Measurements from ENCODE around the gene PIEZO2.

Gene PIEZO2

GRCh38 chr18:10739152-10739551 is 410.2 kb downstream of the PIEZO2 start:
- DNase-seq (ENCODE audit: low read depth) = no peak

DNA sequence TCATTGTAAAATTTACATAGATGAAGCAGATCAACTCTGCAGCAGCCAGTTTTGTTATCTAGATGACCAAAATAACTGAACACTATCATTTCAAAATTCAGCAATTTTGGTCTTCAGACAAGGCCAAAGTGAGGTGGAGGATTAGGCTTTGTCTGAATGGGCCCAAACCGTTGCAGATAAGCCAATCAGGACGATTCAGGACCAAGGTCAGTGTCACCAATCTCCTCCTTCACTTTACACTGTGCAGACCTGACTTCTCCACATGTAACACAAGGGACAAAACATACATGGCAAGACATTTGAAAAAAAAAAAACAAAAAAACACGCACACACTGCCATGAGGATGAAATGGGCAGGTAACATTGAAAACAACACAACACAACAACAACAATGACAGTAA is 412.4 kb downstream of the PIEZO2 start:
- DNase-seq (ENCODE audit: low read depth) = no peak

- no peak for DNase-seq (ENCODE audit: low read depth)
These were observed 416.4 kb downstream of the PIEZO2 start for GRCh38 chr18:10732990-10733389.

DNA sequence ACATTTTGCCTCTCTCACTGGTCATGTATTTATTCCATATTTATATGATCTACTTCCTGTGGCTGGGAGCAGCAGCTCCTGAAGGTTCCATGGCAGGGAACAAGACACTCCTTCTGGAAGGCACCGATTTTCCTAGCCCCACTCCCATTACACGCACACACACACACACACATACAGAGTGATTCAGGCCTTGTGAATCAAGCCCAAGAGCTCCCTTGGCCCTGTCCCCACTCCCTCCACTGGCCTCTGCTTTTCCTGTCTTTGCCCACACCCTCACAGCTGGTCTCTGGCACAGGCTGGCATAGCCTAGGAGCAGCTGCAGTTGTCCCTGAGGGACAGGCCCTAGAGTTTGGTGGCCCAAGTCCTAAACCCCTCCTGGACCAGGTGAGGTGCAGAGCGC is 421.9 kb downstream of the PIEZO2 start:
- no peak for DNase-seq (ENCODE audit: low read depth)

DNA sequence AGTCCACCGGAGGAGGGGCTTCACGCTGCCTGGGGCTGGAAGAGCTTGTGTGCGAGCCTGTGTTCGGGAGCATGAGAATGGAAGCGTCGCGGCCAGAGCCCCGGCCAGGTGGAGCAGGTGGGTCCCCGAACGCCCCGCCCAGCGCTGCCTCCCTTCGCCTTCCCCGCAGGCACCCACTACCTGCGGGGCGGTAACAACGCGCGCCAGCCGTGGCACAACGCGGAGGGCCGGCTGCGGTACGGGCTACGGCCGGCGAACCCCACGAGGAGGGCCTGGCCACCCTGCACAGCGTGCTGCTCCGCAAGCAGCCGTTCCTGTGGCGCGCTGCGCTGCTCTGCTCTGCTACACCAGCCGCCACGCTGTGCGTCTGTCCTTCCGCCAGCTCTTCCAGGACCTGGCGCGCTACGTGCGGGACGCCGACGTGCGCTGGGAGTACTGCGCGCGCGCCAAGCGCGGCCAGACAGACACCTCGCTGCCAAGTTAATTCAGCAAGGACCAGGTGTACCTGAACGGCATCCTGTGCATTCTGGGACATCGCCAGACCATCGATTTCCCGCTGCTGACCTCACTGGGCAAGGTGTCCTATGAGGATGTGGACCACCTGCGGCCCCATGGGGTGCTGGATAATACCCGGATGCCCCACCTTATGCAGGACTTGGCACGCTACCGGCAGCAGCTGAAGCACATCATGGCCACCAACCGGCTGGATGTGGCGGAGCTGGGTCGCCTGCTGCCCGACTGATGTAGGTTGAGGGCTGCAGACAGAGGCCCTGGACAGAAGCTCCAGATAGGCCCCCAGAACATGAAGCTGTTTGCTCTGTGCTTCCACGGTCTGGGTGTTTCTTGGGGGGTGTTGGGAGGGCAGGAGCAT is 422.9 kb downstream of the PIEZO2 start:
- no peak for DNase-seq (ENCODE audit: low read depth)

DNA sequence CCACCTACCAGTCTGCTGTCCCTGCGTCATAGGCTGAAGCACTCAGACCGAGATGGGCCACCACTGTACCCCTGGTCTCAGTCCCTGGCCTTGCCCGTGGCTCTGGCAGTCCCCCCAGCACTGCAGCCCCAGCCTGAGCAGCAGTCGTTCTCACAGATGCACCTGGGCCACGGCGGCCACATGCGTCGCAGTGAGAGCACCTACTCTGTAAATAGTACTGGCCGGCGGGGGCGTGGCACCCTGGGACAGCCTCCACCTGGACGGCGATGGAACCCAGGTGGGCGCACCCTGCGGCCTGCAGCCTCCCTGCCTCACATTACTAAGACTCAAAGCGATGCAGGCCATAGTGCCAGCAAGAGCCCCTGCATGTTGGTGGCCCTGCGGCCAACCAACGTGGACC is 424.7 kb downstream of the PIEZO2 start:
- DNase-seq (ENCODE audit: low read depth) = no peak

- DNase-seq (ENCODE audit: low read depth) = no peak
These were observed 425.9 kb downstream of the PIEZO2 start for GRCh38 chr18:10723496-10723895.

- DNase-seq (ENCODE audit: low read depth) = no peak
These were observed 430.6 kb downstream of the PIEZO2 start for GRCh38 chr18:10718809-10719208.

GRCh38 chr18:10715791-10716190 is 433.6 kb downstream of the PIEZO2 start:
- no peak for DNase-seq (ENCODE audit: low read depth)

GRCh38 chr18:10713409-10713808 is 436.0 kb downstream of the PIEZO2 start:
- DNase-seq (ENCODE audit: low read depth) = no peak

GRCh38 chr18:10707294-10707693 is 442.1 kb downstream of the PIEZO2 start:
- DNase-seq (ENCODE audit: low read depth) = no peak

- DNase-seq (ENCODE audit: low read depth) = no peak
These were observed 443.6 kb downstream of the PIEZO2 start for GRCh38 chr18:10705786-10706185.

DNA sequence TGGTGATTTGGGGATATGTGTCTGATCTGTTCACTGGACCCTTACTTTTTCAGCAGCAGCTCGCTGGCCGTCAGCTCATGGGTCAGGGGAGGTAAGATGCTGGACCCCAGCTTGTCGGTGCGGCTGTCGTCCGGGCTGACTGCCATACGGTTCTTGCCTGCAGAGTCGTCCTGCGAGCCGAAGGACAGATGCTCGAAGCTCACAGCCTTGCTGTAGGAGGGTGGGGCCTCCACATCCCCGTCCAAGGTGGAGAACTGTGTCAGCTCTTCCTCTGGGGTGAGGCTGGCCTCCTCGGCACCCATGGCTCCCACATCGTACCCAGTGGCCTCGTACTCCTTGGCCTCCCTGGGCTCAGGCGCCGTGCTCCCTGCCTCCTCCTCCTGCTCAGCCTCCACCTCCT is 444.1 kb downstream of the PIEZO2 start:
- no peak for DNase-seq (ENCODE audit: low read depth)

DNA sequence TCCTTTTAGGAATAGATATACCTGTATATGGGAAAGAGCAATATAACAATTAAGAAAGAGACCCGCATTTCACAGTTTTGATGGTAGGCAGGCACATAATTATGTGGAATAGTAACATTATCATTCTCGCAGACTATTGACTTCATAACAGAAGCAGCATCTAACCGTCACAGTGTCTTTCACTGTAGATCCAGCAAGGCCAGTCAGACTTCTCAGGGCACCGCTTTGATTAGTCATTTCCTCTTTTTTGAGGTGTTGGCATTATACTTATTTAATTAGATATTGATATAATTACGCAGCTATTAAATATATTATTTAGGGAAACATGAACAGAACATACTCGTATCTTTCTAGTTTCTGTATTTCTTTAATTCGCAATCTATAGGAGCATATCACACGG is 447.2 kb downstream of the PIEZO2 start:
- no peak for DNase-seq (ENCODE audit: low read depth)

GRCh38 chr18:10690366-10690765 is 459.0 kb downstream of the PIEZO2 start:
- no peak for DNase-seq (ENCODE audit: low read depth)

DNA sequence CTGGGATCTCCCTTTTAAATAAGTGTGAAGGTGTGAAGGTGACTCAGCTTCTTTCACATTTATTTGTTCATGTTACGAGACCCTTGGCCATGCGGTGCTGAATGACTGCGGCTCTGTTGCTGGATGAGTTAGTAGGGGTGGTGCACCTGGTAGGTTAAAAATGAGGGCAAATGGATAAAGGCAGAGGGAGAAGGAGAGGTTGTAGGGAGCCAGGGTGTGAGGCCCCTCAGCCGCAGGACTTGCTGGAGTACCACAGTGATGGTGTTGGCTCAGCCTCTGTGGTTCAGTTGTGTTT is 459.4 kb downstream of the PIEZO2 start:
- DNase-seq (ENCODE audit: low read depth) = no peak

- no peak for DNase-seq (ENCODE audit: low read depth)
These were observed 459.9 kb downstream of the PIEZO2 start for GRCh38 chr18:10689236-10690034.

DNA sequence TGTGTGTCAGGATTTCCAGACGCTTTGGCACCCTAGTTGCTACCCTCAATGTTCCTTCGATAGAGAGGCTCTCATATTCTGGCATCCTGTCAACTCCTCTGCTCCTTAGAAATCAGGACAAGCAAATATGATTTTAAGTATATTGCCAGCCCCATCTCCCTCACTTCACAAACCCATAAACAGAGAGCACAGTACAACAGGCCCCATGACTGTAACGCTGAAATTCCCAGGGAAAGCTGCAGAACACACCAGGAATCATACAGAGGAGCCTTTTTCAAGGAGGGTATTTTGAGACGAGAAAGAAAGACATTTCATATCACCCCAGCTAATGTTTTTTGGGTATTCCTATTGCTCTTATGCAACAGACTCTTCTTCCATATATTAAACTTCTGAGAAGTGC is 460.6 kb downstream of the PIEZO2 start:
- DNase-seq (ENCODE audit: low read depth) = no peak

DNA sequence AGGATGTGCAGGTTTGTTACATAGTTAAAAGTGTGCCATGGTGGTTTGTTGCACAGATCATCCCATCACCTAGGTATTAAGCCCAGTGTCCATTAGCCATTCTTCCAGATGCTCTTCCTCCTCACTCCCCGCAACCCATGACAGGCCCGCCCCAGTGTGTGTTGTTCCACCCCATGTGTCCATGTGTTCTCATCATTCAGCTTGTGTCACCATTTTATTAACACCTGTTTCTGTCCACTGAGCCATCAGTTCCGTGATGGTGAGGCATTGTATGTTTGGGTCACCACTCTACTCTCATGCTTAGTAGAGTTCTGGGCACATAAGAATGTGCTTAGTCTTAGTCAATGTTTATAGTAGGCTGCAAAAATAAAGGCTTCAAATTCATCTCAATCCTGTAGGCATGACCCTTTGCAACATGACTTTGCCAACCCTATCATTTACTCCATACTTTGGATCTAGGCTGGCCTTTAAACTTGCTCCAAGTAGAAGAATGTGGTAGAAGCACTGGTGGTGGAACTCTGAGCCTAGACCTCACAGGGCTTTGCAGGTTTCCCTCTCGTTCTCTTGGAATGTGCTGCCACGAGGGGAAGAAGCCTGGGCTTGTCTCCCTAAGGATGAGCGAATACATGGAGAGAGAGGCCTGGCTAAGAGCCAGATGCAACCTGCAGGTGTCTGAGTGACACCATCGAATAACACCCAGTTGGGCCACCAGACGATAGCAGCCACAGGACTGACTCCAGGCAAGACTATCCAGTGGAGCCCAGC is 462.0 kb downstream of the PIEZO2 start:
- DNase-seq (ENCODE audit: low read depth) = no peak

DNA sequence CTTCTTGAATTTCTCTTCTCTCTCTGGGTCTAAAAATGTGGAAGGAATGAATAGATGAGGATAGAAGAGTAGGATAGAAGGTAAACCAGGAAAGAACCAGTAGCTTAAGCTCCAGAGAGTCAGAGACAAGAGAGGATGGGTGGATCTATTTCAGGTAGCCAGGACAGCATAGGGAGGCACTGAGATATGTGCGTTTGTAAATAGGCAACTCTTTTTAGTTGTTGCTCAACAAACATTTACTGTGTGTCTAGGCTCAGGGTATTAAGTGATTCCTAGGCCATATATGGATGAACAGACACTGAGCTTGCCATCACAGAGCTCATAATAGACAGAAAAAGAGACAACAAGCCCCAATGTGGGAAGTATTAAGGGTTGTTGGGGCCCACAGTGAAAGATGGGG is 463.1 kb downstream of the PIEZO2 start:
- DNase-seq (ENCODE audit: low read depth) = no peak

DNA sequence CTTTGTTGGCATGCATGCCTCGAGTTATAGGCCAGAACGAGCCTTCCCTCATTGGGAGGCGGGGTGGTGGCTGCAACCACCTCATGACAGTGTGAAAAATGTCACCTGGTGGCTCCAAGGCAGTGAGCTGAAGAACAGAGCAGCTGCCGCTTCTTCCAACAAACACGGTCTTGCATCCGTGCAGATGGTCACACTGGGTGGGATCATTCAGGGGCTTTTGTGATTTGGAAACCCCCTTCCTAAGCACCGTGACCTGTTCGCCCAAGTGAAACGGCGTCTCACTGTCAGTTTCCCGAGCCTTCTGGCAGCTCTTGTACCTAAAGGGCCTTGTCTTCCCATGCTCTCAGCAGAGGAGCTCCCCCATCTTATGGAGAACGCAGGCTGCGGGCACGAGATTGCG is 463.9 kb downstream of the PIEZO2 start:
- no peak for DNase-seq (ENCODE audit: low read depth)

DNA sequence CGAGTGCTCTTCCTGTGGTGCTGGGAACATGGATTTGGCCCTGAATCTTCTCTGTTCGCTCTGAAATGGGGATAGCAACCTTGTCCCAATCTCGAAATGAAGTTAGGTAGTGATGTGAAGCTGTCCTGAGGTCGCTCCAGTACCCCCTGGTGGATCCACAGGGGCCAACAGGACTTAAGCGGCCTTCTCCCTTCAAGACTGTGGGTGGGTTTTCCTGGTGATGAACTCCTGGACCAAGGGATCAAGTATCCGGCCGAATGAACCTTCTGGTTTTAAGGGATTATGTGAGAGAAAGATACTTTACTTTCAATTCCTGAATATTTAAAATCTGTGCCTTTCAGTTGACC is 467.0 kb downstream of the PIEZO2 start:
- DNase-seq (ENCODE audit: low read depth) = no peak
